A549 (cell line): ENCODE data around the gene BNIP5. TPM values are rescaled to one million over a fixed set of nuclear protein-coding genes. Genes with fewer than 3 reads are reported as not detected.

ENCODE experiments used
- ATAC-seq, 2 experiments: fragments of 200-7000 bp in 1 of 2; fragments of >200 bp in 1 of 2; cut with Nextera tagmentation in 1 of 2; cut with Tn5 transposase in 1 of 2; 3 replicates each; pipeline versions ENCODE4 v1.8.0 to v1.9.1; 2018 to 2020; ENCODE audit warnings: mild to moderate bottlenecking in 1 of 2, moderate library complexity in 1 of 2
- CTCF ChIA-PET: fragments of 300-600 bp; sonication (Branson Sonifier 250); formaldehyde crosslinking; extraction: SDS; loops from one replicate; lab custom pipeline; 2021; ENCODE audit warnings: antibody characterized with exemption, inconsistent platforms; lab: Yijun Ruan, JAX
- POLR2A ChIA-PET: fragments of 350-600 bp; formaldehyde crosslinking; extraction: SDS; loops from one replicate; lab custom pipeline; 2021; ENCODE audit warnings: antibody characterized with exemption, inconsistent platforms; lab: Yijun Ruan, JAX
- DNase-seq, 2 experiments: peaks; one replicate each; pipeline versions ENCODE4 v3.0.0 to v3.0.0-alpha.2; 2011 to 2016; ENCODE audit warnings: low read depth in 1 of 2, low spot score in 1 of 2
- FAIRE-seq: peaks from 2 replicates; lab custom pipeline; 2011; peaks lifted over from hg19 to GRCh38; lab: Jason Lieb, UNC
- H3K27ac ChIP-seq, 2 experiments: fragments of >200 bp; sonication (Bioruptor Twin); formaldehyde crosslinking; 3 replicates each; pipeline ENCODE4 v1.5.1; 2016 to 2017
- H3K4me1 ChIP-seq: fragments of >200 bp; sonication (Bioruptor Twin); formaldehyde crosslinking; 3 replicates; pipeline ENCODE4 v1.6.1; 2016
- H3K4me2 ChIP-seq: fragments of >200 bp; sonication (Bioruptor Twin); formaldehyde crosslinking; 3 replicates; pipeline ENCODE4 v1.6.1; 2016
- H3K4me3 ChIP-seq: fragments of >200 bp; sonication (Bioruptor Twin); formaldehyde crosslinking; 3 replicates; pipeline ENCODE4 v1.5.1; 2016
- H3K9me3 ChIP-seq: fragments of >200 bp; sonication (Bioruptor Twin); formaldehyde crosslinking; 3 replicates; pipeline ENCODE4 v1.6.1; 2016
- ATOH8 ChIP-seq: fragments of 250-450 bp; sonication (Bioruptor Pico); IDR thresholded peaks from 2 replicates; pipeline ENCODE4 v1.5.0; 2020; ENCODE audit warnings: low read depth, mild to moderate bottlenecking, moderate library complexity
- CBX2 ChIP-seq: fragments of 200-600 bp; sonication (generic); IDR thresholded peaks from 2 replicates; pipeline ENCODE4 v1.6.1; 2016; ENCODE audit warnings: low read depth, mild to moderate bottlenecking, borderline replicate concordance
- CEBPB ChIP-seq, 2 experiments: fragments of >200 bp in 1 of 2; sonication (Bioruptor Twin) in 1 of 2; formaldehyde crosslinking in 1 of 2; IDR thresholded peaks; 2 replicates each; pipeline ENCODE4 v1.6.1; 2012 to 2016
- E2F6 ChIP-seq: IDR thresholded peaks from 2 replicates; pipeline ENCODE4 v1.6.1; 2012; ENCODE audit warnings: low read depth, borderline replicate concordance
- EHMT2 ChIP-seq: fragments of 200-600 bp; sonication (generic); IDR thresholded peaks from 2 replicates; pipeline ENCODE4 v1.6.1; 2016; ENCODE audit warnings: antibody characterized with exemption, low read depth, mild to moderate bottlenecking, moderate library complexity
- FOSB ChIP-seq: fragments of 250-450 bp; sonication (Bioruptor Pico); IDR thresholded peaks from 2 replicates; pipeline ENCODE4 v1.5.0; 2020; ENCODE audit warnings: mild to moderate bottlenecking, moderate library complexity
- FOXS1 ChIP-seq: fragments of 250-450 bp; sonication (Bioruptor Pico); IDR thresholded peaks from 2 replicates; pipeline ENCODE4 v1.5.0; 2020; ENCODE audit warnings: mild to moderate bottlenecking, moderate library complexity
- HDAC2 ChIP-seq: fragments of 200-600 bp; sonication (generic); IDR thresholded peaks from 2 replicates; pipeline ENCODE4 v1.6.1; 2016
- HES2 ChIP-seq: fragments of >200 bp; sonication (Bioruptor Twin); formaldehyde crosslinking; IDR thresholded peaks from 2 replicates; pipeline ENCODE4 v1.6.1; 2016
- HMGXB4 ChIP-seq: fragments of 250-450 bp; sonication (Bioruptor Pico); IDR thresholded peaks from 2 replicates; pipeline ENCODE4 v1.5.0; 2021; ENCODE audit warnings: mild to moderate bottlenecking, moderate library complexity, borderline replicate concordance
- HOXB13 ChIP-seq: fragments of 250-450 bp; sonication (Bioruptor Pico); IDR thresholded peaks from 2 replicates; pipeline ENCODE4 v1.5.0; 2020; ENCODE audit warnings: low read depth, mild to moderate bottlenecking, moderate library complexity
- KDM5A ChIP-seq: fragments of 200-600 bp; sonication (generic); IDR thresholded peaks from 2 replicates; pipeline ENCODE4 v1.6.1; 2016; ENCODE audit warnings: antibody characterized with exemption, mild to moderate bottlenecking
- MAX ChIP-seq: IDR thresholded peaks from 2 replicates; pipeline ENCODE4 v1.6.1; 2012
- PBX3 ChIP-seq: IDR thresholded peaks from 2 replicates; pipeline ENCODE4 v1.6.1; 2012
- PHF8 ChIP-seq: fragments of 200-600 bp; sonication (generic); IDR thresholded peaks from 2 replicates; pipeline ENCODE4 v1.6.1; 2016; ENCODE audit warnings: low read depth, mild to moderate bottlenecking, antibody characterized with exemption, moderate library complexity, borderline replicate concordance
- REST ChIP-seq: fragments of 200-600 bp; sonication (generic); IDR thresholded peaks from 2 replicates; pipeline ENCODE4 v1.6.1; 2016; ENCODE audit warnings: antibody characterized with exemption, mild to moderate bottlenecking, moderate library complexity
- RFX5 ChIP-seq: fragments of 450-650 bp; IDR thresholded peaks from 2 replicates; pipeline ENCODE4 v1.7.1; 2014; ENCODE audit warnings: antibody characterized with exemption, mild to moderate bottlenecking, moderate library complexity
- RNF2 ChIP-seq: fragments of 200-600 bp; sonication (generic); IDR thresholded peaks from 2 replicates; pipeline ENCODE4 v1.6.1; 2016; ENCODE audit warnings: low read depth, mild to moderate bottlenecking, antibody characterized with exemption, moderate library complexity, borderline replicate concordance
- TFCP2L1 ChIP-seq: fragments of 250-450 bp; sonication (Bioruptor Pico); IDR thresholded peaks from 2 replicates; pipeline ENCODE4 v1.5.0; 2021; ENCODE audit warnings: mild to moderate bottlenecking
- ZSCAN20 ChIP-seq: fragments of 250-450 bp; sonication (Bioruptor Pico); IDR thresholded peaks from 2 replicates; pipeline ENCODE4 v1.8.0; 2022; ENCODE audit warnings: mild to moderate bottlenecking, moderate library complexity
- WGBS: methylation state at CpG from one replicate; pipeline ENCODE4 v1.1.6; 2017; ENCODE audit errors: missing lambda C conversion rate; 5-methylcytosine and 5-hydroxymethylcytosine counted together
- polyA plus RNA-seq, 4 experiments: library from polyadenylated mRNA; depleted of rRNA in 3 of 4; stranded (reverse); fragments of >200 nt; fragmentation: RNase III in 1 of 4; extraction: RNeasy Plus Mini Kit Qiagen cat#74134 plus additional on column Dnase treatment in 1 of 4; gene quantifications; 2 replicates in 3 of 4; 3 replicates in 1 of 4; pipeline ENCODE4 v1.2.3, GENCODE V29; 2011 to 2017

The BNIP5 gene
- polyA plus RNA-seq, 2 of the 4 experiments (the other 2 are of a cell fraction), result not detected

GRCh38 chr6:36381502-36382389 lies 45.1 kb upstream of the BNIP5 start:
- ChIA-PET CTCF (interaction anchor here (0.6 to 0.9 kb wide), 2 partner anchors 41 to 455 kb away, joined by 4 read pairs; no protein-coding TSS in a partner anchor), POLR2A (no interaction called here)
- TF ChIP-seq FOSB (CRISPR knock-in tag) (no peak), HDAC2 (no peak), PBX3 (no peak), ATOH8 (CRISPR knock-in tag) (no peak), ZSCAN20 (CRISPR knock-in tag) (no peak)
- DNase-seq, result no peak
- Histone ChIP-seq H3K4me2 (no peak overlapping the region), H3K4me1 (peaks cover 12% of the 10 kb centered on the region; the same call in 2 of the 3 replicates), H3K9me3 (no peaks in the 10 kb centered on the region), H3K27ac (no peak overlapping the region), H3K4me3 (no peak overlapping the region)
- no peak for FAIRE-seq
- 70% methylated on average over 9 of the region's 9 CpGs for WGBS
- no peak for ATAC-seq

GRCh38 chr6:36380166-36380565 lies 43.5 kb upstream of the BNIP5 start:
- ChIA-PET CTCF (interaction anchor here (0.6 kb wide), 1 partner anchor 378 kb away, joined by 3 read pairs; no protein-coding TSS in a partner anchor), POLR2A (no interaction called here)
- FAIRE-seq, result no peak
- 77% methylated on average over 4 of the region's 4 CpGs for WGBS
- H3K4me1 ChIP-seq, result peaks cover 7% of the 10 kb centered on the region; the same call in 2 of the 3 replicates
- H3K9me3 ChIP-seq, result no peaks in the 10 kb centered on the region
- no peak overlapping the region for H3K4me3 ChIP-seq
- ATAC-seq, result no peak
- no peak overlapping the region for H3K4me2 ChIP-seq
- no peak for TF ChIP-seq RFX5
- no peak for TF ChIP-seq E2F6
- no peak for TF ChIP-seq RNF2
- no peak for TF ChIP-seq TFCP2L1 (CRISPR knock-in tag)
- no peak for TF ChIP-seq FOXS1
- no peak for TF ChIP-seq CEBPB (IDR thresholded peaks at IDR 0.05)
- no peak for TF ChIP-seq CBX2
- no peak for TF ChIP-seq MAX
- TF ChIP-seq PHF8, result no peak
- TF ChIP-seq EHMT2, result no peak
- no peak for TF ChIP-seq HMGXB4
- TF ChIP-seq KDM5A, result no peak
- TF ChIP-seq REST, result no peak
- no peak for TF ChIP-seq HOXB13 (CRISPR knock-in tag)
- TF ChIP-seq HES2, result no peak
- no peak overlapping the region for H3K27ac ChIP-seq
- no peak for DNase-seq
